Loucy (cell line): ENCODE results near the gene TPM1.

Experiments used
- H2AFZ ChIP-seq: fragments of 200-600 bp; sonication (generic); 2 replicates; pipeline ENCODE4 v1.6.0; 2016; ENCODE audit warnings: antibody characterized with exemption, mild to moderate bottlenecking, low read length, moderate library complexity
- H3F3A ChIP-seq: fragments of 200-600 bp; 2 replicates; pipeline ENCODE4 v1.6.0; 2016; ENCODE audit warnings: antibody characterized with exemption, low read depth, mild to moderate bottlenecking
- H3K27me3 ChIP-seq: fragments of 200-600 bp; sonication (generic); 2 replicates; pipeline ENCODE4 v1.6.1; 2014; ENCODE audit warnings: low read length, mild to moderate bottlenecking; ENCODE audit not compliant: insufficient read depth, poor library complexity, severe bottlenecking
- H3K36me3 ChIP-seq: fragments of 200-600 bp; sonication (generic); 2 replicates; pipeline ENCODE4 v1.6.1; 2016; ENCODE audit warnings: low read length; ENCODE audit not compliant: insufficient read depth
- H3K4me1 ChIP-seq: fragments of 200-600 bp; sonication (generic); 2 replicates; pipeline ENCODE4 v1.5.1; 2014; ENCODE audit warnings: low read length, mild to moderate bottlenecking; ENCODE audit not compliant: insufficient read depth, poor library complexity, severe bottlenecking
- H3K4me2 ChIP-seq: fragments of 200-600 bp; sonication (generic); 2 replicates; pipeline ENCODE4 v1.6.0; 2014; ENCODE audit warnings: antibody characterized with exemption, low read length, low read depth, mild to moderate bottlenecking; ENCODE audit not compliant: poor library complexity, severe bottlenecking
- H3K4me3 ChIP-seq: fragments of 200-600 bp; sonication (generic); 2 replicates; pipeline ENCODE4 v1.5.1; 2014; ENCODE audit warnings: low read length, mild to moderate bottlenecking, mixed read lengths; ENCODE audit not compliant: poor library complexity, severe bottlenecking
- H3K79me2 ChIP-seq: fragments of 200-600 bp; sonication (generic); 2 replicates; pipeline ENCODE4 v1.6.1; 2014; ENCODE audit warnings: low read length; ENCODE audit not compliant: insufficient read depth
- H3K9ac ChIP-seq: fragments of 200-600 bp; sonication (generic); 2 replicates; pipeline ENCODE4 v1.6.0; 2014; ENCODE audit warnings: mild to moderate bottlenecking, low read depth, low read length, moderate library complexity; ENCODE audit not compliant: poor library complexity, severe bottlenecking
- H3K9me2 ChIP-seq: fragments of 200-600 bp; sonication (generic); replicated peaks from 2 replicates; pipeline ENCODE4 v1.6.1; 2016; ENCODE audit warnings: low read depth, low read length, mixed read lengths
- H3K9me3 ChIP-seq: fragments of 200-600 bp; sonication (generic); 2 replicates; pipeline ENCODE4 v1.6.1; 2014; ENCODE audit warnings: mild to moderate bottlenecking, antibody characterized with exemption, low read length, low read depth; ENCODE audit not compliant: insufficient read depth
- H4K20me1 ChIP-seq: fragments of 200-600 bp; sonication (generic); 2 replicates; pipeline ENCODE4 v1.6.0; 2014; ENCODE audit warnings: antibody characterized with exemption, low read length, mild to moderate bottlenecking; ENCODE audit not compliant: insufficient read depth, poor library complexity, severe bottlenecking
- CTCF ChIP-seq: fragments of 200-600 bp; sonication (generic); conservative IDR thresholded peaks from 2 replicates; pipeline ENCODE4 v1.5.1; 2014; ENCODE audit warnings: mild to moderate bottlenecking, antibody characterized with exemption, low read length
- EZH2phosphoT487 ChIP-seq: fragments of 200-600 bp; IDR thresholded peaks from 2 replicates; pipeline ENCODE4 v1.6.1; 2018; ENCODE audit warnings: antibody characterized with exemption, mild to moderate bottlenecking, moderate library complexity, borderline replicate concordance

Gene TPM1

GRCh38 chr15:63072809-63073277 lies 30.3 kb downstream of the TPM1 start:
- Histone ChIP-seq H2AFZ (no peak overlapping the region), H3F3A (no peaks in the 10 kb centered on the region), H3K9ac (no peak overlapping the region), H3K4me1 (peaks cover 22% of the 10 kb centered on the region), H3K79me2 (no peaks in the 10 kb centered on the region), H4K20me1 (no peaks in the 10 kb centered on the region), H3K27me3 (no peaks in the 10 kb centered on the region), H3K36me3 (peaks cover 3% of the 10 kb centered on the region; the same call in 1 of the 2 replicates), H3K9me2 (no peaks in the 10 kb centered on the region), H3K9me3 (no peaks in the 10 kb centered on the region), H3K4me2 (no peak overlapping the region), H3K4me3 (no peak overlapping the region)
- TF ChIP-seq CTCF (no peak), EZH2phosphoT487 (no peak)

- Histone ChIP-seq H3K9me3 (no peaks in the 10 kb centered on the region), H3K4me3 (no peak overlapping the region), H3K9me2 (no peaks in the 10 kb centered on the region), H4K20me1 (no peaks in the 10 kb centered on the region), H3K27me3 (no peaks in the 10 kb centered on the region), H2AFZ (no peak overlapping the region), H3K4me2 (no peak overlapping the region), H3K36me3 (peaks cover 3% of the 10 kb centered on the region; the same call in 1 of the 2 replicates), H3K9ac (no peak overlapping the region), H3K4me1 (peaks cover 22% of the 10 kb centered on the region), H3F3A (no peaks in the 10 kb centered on the region), H3K79me2 (no peaks in the 10 kb centered on the region)
- TF ChIP-seq EZH2phosphoT487 (no peak), CTCF (no peak)
Measured at GRCh38 chr15:63073497-63074172, 31.1 kb downstream of the TPM1 start.

- Histone ChIP-seq H3F3A (no peaks in the 10 kb centered on the region), H3K36me3 (peaks cover 3% of the 10 kb centered on the region; the same call in 1 of the 2 replicates), H3K9ac (no peak overlapping the region), H3K79me2 (no peaks in the 10 kb centered on the region), H3K9me3 (no peaks in the 10 kb centered on the region), H3K27me3 (no peaks in the 10 kb centered on the region), H3K4me2 (no peak overlapping the region), H3K4me1 (peaks cover 22% of the 10 kb centered on the region), H3K9me2 (no peaks in the 10 kb centered on the region), H4K20me1 (no peaks in the 10 kb centered on the region), H3K4me3 (no peak overlapping the region), H2AFZ (no peak overlapping the region)
- TF ChIP-seq EZH2phosphoT487 (no peak), CTCF (no peak)
Measured at GRCh38 chr15:63075015-63075983, 32.8 kb downstream of the TPM1 start.
